Stimulated activated CD4-positive, alpha-beta T cell treated with anti-CD3 and anti-CD28 coated beads, Interleukin-12 subunit alpha, Interleukin-12 subunit beta, amount 100 ng/mL, for 4 hours (primary cell): ENCODE results near the gene DCST2.

Source experiments
- DNase-seq: peaks from one replicate; pipeline ENCODE4 v3.0.0-alpha.2; 2020

Gene DCST2

GRCh38 chr1:155048449-155049334 lies 15.1 kb upstream of the DCST2 start:
- DNase-seq: no peak

DNA sequence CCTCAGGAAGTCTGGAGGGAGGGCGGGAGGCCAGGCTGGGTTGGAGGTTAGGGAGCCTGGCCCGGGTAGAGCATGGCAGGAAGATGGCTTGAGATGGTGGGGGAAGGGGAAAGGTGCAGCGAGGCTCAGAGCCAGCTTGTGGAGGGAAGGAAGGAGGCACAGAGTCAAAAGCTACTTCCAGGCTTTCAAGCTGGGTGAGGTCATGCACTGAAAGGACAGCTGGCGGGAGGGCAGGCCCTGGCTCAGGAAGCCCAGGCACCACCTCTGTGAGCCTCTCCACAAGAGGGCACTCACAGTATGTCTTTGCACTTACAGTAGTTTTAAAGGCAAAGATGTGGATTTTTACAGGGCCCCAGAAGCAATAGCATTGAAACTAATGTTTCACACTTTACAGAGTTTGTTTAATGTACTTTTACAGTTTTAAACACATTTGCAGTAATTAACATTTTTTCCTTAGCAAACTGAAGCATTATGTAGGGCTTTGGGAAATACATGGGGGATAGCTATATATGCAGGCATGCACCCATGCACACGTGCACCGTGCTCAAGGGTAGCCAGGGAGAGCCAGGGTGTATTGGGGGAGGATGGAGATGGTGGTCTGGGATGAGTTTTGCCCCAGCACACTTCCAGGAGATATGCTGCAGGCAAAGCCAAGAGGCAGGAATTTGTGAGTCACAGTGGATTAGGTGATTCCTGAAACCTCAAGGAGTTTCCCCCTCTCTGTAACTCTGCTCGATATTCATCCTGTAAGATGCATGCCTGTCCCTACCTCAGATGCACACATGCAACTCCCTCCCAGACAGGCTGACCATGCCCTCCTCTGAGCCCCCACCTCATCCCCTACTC lies 11.5 kb upstream of the DCST2 start:
- peak; percentile 46 for DNase-seq

DNA sequence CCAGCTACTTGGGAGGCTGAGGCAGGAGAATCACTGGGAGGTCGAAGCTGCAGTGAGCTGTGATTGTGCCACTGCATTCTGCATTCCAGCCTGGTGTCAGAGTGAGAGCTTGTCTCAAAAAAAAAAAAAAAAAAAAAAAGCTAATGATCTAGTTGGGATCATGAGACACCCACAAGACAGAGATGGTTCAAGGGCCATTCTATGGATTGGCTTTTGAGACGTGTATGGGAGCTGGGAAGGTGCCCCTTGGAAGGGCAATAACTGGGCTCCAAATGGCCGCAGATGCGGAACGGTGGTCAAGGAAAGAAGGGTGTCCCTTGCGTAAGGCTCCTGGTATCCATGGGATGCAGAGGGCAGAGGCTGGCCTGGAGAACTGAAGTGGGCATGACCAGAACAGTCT lies 10.8 kb upstream of the DCST2 start:
- no peak for DNase-seq

DNA sequence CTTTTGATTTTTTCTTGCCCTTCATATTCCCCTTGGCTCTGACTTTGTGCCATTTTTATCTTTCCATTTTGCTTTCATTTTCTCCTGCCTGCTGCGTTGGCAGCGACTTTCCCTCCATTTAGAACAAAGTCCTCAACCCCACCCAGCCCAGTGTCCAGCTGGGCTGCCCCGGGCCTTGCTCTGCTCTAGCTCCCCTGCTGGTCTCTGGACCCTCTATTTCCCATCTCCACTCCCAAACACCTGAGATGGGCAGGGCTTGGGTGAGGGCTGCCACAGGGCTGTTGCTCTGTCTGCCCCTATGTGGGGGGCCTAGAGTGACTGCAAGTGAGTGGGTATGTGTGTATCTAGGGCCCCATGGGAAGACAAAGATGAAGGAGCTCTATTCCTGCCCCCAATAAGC lies 10.2 kb upstream of the DCST2 start:
- DNase-seq: no peak

GRCh38 chr1:155043301-155043702 lies 9.7 kb upstream of the DCST2 start:
- no peak for DNase-seq

GRCh38 chr1:155042789-155043188 lies 9.2 kb upstream of the DCST2 start:
- no peak for DNase-seq

DNA sequence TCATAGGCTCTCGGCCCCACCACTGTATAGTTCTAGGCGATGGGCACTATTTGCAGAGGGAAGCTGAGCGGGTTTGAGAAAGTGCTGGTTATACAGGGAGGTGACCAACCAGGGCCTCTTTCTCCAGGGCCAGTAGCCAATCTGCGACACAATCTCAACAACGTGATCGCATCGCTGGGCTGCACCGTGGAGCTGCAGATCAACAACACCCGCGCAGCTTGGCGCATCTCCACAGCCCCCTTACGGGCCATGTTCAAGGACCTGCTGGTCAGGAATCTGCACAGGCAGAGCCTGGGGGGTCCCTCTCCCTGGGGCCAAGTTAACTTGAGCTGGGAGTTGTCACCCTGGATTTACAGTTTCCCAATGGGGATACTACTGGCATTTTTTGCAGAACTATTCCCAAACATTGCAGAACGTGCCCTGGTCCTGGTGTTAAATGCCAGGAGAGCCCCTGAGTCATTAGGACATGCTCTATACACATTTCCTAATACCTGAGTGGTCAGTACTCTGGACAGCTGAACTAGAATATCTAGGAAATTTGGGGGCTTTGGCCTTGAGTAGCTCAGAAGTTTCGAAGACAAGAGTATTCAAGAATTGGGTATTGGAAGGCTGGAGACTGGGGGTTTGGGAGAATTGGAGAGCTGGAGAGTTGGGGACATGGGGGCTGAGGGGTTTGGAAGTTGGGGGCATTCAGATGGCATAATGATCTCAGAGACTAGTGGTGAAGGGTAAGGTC lies 6.9 kb upstream of the DCST2 start:
- no peak for DNase-seq

- no peak for DNase-seq
Observed at GRCh38 chr1:155039308-155039669, 5.7 kb upstream of the DCST2 start.

- no peak for DNase-seq
Observed at GRCh38 chr1:155038602-155039307, 5.2 kb upstream of the DCST2 start.

GRCh38 chr1:155037851-155038441 lies 4.4 kb upstream of the DCST2 start:
- no peak for DNase-seq

DNA sequence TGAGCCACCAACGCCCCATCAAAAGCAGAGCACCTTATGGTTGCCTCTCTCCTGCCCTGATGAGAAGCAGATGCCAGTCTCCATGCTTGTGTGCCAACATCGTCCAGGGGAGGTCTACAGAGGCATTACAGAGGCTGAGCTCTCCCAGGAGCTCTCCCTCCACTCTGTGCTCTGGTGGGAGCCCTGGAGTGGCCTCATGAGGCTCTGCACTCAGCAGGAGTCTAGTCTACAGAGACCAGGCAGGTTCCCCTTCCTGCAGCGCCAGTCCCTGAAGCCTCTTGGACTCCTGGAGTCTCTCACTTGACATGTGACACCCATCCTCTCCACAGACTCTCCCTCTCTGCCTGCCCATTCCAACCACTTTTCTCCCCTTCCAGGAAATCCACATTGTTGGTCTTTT lies 3.5 kb upstream of the DCST2 start:
- DNase-seq: no peak

GRCh38 chr1:155035936-155036335 lies 2.4 kb upstream of the DCST2 start:
- DNase-seq: no peak

DNA sequence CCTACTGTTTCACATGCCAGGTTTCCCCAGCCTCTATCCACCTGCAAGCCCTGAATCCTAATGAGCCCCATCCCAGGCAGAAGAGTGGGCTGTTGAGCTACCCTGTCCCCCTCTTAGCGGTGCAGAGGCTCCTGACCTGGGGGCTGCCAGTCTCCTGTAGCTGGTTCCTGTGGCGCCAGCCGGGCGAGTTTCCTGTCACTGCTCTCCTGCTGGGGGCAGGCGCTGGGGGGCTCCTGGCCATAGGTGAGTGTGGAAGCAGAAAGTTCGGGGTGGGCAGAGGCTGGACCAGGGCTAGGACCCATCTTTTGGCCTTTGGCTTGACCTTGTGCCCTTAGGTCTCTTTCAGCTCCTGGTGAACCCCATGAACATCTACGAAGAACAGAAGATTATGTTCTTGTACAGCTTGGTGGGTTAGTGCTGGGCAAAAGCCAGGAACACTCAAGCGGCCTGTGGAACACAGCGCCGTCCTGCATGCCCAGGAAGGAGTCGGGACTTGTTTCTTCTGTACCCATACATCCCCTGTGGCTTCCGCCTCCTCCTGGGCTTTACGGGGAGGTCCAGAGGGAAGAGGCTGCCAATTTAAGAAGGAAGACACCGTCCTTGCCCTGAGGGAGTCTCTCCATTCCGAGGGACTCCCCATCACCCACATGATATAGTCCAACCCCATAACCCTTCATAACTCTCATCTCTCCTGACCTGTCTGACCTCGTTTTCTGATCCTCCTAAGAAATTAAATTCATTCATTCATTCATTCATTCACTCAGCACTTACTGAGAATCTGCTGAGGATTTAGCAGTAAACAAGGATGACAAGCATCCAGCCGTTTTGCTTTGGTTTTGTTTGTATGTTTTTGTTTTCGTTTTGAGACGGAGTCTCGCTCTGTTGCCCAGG lies 982 bp upstream of the DCST2 start:
- no peak for DNase-seq

DNA sequence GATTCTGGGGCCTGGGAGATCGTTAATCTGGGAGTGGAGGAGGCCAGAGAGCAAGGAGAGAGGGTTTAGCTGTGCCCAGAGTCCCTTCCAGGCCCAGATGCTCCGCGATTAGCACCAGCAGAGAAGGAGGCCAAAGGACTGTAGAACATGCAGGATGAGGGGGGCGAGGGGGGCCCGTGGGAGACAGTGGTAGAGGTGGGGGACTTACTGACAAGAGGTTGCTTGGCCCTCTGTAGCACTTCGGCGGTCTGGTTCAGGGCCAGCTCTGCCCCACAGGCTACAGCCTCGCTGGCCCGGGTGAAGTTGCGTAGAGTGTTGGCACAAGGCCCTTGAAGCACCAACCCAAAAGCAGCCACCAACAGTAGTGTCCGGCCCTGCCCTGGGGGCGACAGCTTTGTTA lies 695 bp downstream of the DCST2 start:
- DNase-seq: no peak

DNA sequence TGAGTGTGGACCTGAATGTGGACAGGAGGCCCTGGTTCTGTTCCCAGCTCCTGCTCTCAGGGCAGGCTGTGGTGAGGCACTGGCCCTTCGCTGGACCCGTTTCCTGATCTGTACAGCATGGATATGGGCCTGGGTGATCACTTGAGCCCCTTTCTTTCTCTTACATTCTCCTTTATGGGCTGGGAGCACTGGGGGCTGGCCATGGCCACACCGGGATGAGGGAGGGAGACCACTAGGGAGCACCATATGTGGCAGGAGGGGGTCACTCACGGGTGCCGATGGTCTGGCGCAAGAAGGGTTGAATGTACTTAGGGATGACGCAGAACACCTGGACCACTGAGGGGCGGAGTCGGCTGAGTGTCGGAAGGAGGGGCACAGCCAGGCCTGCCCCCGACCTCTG lies 2.7 kb downstream of the DCST2 start:
- DNase-seq: no peak

- no peak for DNase-seq
Observed at GRCh38 chr1:155030243-155030795, 3.3 kb downstream of the DCST2 start.

GRCh38 chr1:155029513-155030242 lies 3.9 kb downstream of the DCST2 start:
- no peak for DNase-seq

DNA sequence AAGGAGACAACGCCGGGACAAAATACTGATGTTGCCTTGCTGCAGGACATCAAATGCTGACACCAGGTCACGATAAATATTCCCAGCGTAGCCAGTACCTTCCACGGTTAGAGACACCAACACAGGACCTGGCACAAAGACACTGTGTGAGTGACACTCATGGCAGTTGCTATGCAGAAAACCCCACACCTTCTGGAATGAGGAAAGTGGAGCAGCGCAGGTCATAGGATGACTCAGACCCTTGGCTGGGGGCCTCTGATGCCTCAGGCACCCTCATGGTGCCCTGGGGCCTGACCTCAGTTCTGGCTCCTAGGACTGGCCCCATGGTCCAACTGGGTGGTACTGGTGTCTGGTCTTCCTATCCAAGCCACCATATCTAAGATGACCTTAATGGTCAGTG lies 7.0 kb downstream of the DCST2 start:
- DNase-seq: no peak

DNA sequence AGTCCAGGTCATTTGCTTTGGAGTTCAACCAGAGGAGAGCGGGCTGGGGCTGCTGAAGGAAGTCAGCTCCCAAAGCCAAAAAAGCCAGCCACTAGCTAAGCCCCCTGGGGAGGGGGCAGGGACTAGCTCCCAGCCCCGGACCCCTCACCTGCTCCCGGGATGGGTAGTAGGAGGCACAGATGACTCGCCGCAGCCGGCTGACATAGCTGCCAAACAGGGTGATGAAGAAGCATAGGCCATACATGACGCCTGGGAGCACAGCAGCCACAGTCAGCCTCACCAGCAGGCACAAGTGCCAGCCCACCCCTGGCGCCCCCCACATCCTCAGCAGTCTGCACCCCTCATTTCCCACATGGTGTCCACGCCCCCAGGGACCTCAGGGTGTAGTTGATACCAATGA lies 7.4 kb downstream of the DCST2 start:
- no peak for DNase-seq

DNA sequence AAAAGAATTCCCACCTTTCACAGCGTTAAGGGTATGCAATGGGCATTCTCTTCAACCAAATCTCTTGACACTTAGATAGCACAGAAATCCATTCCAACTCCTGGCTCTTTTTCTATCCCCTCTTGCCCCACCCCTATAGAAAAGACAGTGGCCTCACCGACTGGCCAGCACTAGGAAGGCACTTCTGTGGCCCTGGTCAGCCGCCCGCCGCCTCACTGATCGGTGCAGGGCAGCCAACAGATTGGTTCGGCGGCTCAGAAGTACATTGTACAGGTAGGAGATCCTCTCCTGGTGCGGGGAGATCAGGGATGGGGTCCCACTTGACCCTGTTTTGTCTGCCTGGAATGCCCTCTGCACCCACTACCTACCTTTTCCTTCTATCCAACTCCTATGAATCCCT lies 9.3 kb downstream of the DCST2 start:
- DNase-seq: no peak
